NOMO-1 (cell line): ENCODE results near the gene ITGA6.
A peak's percentile ranks its signal among the peaks of the same experiment; 100 is the strongest.

Experiments used
- DNase-seq, 2 experiments: peaks; one replicate each; lab custom pipeline; 2025; ENCODE audit not compliant: unreplicated experiment in 2 of 2; lab: John Stamatoyannopoulos, UW

The ITGA6 gene

DNA sequence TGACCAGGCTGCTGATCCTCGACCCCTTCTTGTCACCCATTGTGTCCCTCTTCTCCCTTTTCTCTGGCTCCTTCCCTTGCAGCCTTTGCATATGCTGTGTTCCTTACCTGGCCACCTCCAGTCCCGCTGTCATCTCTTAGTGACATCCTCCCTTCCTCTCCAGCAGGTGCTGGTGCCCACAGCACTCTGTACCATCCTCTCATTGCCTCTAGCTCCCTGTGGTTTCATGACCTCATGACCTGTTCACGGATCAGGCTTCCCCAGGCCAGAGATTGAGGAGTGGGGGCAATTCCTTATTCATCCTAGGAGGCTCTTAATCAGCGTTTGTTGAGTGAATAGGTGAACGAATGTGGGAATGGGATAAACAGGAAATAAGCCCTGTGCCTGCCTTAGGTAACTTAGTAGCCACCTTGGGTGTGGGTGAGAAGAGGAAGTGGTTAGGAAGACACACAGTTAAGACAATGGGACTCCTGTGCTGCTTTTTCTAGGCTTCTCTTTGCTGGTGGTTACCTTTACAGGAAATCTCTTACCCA is 35.5 kb downstream of the ITGA6 start:
- DNase-seq = peak; percentile 70 to 77

DNA sequence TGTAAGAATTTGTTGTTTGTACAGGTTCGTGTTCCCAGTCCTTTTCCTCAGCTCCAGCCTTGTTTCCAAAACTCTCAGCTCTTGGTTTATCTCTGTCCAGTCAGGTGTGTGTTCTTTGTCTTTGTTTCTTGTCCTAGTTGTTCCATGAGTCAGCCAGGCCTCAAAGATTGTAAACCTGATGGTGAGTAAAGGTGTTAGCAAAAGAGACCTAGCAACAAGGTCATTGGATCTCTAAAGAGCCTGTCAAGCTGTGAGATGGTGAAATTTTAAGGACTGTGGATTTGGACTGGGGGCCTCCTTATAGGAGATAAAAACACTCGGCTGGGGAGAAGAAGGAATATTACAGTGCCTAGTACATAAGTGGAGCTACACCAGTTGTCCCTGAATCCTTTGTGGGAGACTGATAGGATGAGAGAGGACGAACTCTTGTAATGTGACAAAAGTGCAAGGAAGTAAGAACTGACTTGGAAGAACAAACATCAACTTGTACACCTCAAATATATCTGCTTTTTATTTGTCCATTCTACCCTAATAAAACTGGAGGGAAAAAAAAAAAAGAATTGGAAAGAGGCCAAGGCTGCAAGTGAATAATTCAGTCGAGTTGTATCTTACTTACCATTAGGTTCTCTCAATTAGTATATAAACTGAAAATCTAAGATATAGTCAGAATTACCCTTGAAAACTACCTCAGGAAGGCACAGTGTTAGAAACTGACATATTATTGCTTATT is 37.2 kb downstream of the ITGA6 start:
- no peak for DNase-seq

GRCh38 chr2:172465417-172466334 is 38.3 kb downstream of the ITGA6 start:
- peak; percentile 44 to 73 for DNase-seq

DNA sequence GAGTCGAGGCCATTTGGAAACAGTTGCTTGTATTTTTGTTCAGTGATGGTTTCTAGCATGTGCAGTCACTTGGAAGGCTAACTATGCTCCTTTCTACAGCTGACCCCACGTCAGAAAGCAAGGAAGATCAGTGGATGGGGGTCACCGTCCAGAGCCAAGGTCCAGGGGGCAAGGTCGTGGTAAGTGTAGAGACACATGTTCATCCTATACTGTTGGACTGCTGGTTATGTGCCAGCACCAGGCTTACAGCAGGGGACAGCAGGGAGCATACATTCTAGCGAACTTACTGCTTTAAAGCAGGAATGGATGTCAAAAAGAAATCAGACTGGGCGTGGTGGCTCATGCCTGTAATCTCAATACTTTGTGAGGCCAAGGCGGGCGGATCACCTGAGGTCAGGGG is 40.0 kb downstream of the ITGA6 start:
- no peak for DNase-seq

DNA sequence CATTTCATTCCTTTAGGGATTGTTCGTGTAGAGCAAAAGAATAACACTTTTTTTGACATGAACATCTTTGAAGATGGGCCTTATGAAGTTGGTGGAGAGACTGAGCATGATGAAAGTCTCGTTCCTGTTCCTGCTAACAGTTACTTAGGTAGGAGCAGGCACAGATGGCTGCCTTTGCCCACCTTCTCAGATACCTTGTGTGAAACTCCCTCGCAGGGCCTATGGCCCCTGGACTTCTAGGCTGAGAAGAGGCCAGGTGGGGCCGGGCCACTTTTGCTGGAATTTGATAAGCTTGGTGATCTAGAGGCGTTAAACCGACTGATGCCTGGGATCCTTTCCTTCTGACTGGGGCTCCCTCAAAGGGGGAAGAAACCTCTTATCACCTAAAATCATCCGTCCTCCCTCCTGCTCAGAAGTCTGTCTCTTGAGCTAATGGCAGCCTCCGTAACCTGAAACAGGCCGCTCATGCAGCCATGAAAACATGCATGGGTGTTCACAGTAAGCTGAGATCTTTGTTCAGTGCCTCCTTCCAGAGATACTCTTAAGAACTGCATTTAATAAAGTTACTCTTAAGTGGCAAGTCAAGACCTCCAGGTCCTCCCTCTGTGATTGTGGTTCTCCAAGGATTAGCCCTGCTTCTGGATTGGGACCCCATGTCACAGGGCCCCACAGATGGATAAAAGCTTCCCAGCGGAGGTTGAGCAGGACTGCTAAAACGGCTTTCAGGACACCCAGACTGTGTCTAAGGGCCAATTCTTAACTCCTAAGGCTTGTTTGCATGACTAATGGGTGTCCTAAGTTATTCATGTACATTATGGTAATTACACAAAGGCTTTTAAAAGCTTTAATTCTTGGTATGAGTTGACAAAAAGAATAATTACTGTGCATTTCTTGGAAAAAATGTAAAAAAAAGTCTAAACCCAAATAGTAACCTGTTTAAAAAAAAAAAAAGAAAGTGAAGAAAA is 43.9 kb downstream of the ITGA6 start:
- DNase-seq = no peak

DNA sequence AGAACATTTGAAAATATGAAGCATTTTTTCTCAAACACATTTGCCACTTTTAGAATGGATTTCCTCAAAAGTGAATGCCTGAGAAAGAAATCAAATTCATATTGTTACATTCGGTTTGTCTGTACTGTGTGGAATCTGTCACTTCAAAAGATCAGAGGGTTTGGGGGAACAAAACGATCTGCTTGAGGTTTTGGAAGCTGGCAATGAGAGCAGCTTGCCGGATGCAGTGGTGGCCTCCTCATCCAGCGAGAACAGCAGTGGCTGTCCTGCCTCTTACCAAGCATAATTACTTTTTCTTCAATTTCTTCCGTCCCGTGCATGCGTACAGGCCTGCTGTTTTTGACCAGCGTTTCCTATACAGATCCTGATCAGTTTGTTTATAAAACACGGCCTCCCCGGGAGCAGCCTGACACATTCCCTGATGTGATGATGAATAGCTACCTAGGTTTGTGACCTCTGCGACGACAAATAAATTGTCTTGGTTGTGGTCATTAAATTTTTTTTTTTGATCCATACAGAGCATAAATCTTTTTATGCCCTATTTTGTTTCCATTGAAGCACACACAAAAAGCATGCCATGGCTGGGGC is 45.2 kb downstream of the ITGA6 start:
- DNase-seq = no peak

GRCh38 chr2:172473167-172473566 is 45.8 kb downstream of the ITGA6 start:
- no peak for DNase-seq

DNA sequence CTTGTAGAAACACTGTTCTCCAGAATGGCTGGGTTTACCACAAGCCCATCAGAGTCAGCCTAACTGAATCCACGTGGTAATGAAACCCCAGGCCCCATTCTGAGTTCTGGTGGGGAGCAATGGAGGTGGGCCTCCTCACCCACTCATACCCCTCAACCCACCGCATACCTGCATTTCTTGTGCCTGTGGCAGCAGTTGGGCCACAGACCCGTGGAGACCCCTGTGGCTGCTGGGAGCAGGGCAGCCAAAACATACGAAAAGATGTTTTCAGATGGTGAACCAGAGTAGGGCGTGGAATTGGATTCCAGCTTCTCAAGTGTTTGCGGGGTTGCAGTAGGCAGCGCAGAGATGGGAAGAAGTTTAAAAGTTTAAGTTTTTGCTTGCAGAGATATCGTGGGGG is 51.0 kb downstream of the ITGA6 start:
- DNase-seq = no peak

GRCh38 chr2:172480301-172481218 is 53.2 kb downstream of the ITGA6 start:
- no peak for DNase-seq

GRCh38 chr2:172481507-172482262 is 54.3 kb downstream of the ITGA6 start:
- DNase-seq = no peak

- DNase-seq = peak in 1 of 2 experiments; percentile 36
Observed at GRCh38 chr2:172484253-172484652, 56.9 kb downstream of the ITGA6 start.

GRCh38 chr2:172484706-172485105 is 57.3 kb downstream of the ITGA6 start:
- no peak for DNase-seq

DNA sequence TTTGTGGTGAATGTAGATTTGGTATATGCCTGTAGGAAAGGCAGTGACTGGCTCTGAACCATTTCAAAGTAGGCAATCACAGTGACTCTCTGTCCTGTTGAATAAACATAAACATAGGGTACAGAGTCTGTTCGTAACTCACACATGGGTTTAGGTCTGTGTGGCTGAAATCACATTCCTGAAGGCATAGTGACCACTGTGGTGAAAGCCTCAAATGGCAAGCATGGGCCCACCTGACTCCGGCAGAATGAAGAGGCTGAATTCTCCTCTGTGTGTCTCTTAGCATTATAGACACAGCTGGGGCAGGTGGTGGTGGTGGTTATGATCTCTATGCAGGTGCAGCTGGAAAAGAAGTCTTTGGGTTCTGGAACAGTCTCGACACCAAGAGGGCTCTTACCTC is 61.2 kb downstream of the ITGA6 start:
- no peak for DNase-seq

GRCh38 chr2:172489681-172490080 is 62.3 kb downstream of the ITGA6 start:
- peak in 1 of 2 experiments; percentile 9 for DNase-seq

DNA sequence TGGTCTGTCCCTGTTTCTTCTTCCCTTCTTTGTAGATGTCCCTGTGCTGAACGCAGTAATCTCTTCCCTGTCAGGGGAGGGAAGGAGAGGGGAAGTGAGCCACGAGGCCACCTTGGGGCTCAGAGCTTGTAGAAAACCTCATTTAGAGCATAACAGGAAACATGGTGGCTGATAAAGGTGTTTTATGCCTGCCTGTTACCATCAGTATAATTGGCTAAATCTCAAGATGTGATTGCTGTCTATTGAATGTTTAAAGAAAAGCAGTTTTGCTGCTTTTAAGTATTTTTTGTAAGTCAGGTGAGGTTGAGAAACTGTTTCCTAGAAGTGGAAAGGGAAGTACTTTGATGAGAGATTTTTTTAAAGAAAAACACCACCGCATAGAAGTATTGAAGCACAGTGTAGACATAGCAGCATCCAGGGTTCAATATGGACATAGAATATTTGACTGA is 68.8 kb downstream of the ITGA6 start:
- DNase-seq = peak; percentile 43 to 69

- no peak for DNase-seq
Observed at GRCh38 chr2:172507199-172507598, 79.8 kb downstream of the ITGA6 start.

DNA sequence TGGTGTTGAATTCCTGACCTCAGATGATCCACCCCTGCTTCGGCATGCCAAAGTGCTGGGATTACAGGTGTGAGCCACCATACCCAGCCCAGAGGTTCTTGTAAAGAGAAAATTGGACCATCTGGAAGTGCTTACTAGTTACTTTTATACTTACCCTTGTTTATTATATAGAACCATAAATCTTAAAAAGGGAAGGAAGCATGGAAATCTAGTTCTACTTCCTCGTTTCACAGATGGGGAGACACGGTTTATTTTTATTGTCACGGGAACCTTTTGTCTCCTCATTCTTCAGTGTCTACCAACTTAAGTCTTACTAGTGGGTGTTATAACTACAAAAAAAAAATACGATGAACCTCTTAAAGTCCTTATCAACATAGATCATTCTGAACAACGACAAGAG is 82.7 kb downstream of the ITGA6 start:
- DNase-seq = peak; percentile 27 to 93

- DNase-seq = no peak
Observed at GRCh38 chr2:172510548-172510947, 83.2 kb downstream of the ITGA6 start.
